Tibial nerve (tissue), 3 donors: ENCODE data around the gene MAST2.

ENCODE experiments used
- POLR2A ChIP-seq, 2 donors: fragments of 450-650 bp; IDR thresholded peaks; one replicate each; pipeline ENCODE4 v1.6.1; 2017; ENCODE audit warnings: antibody characterized with exemption in 2 of 2, mild to moderate bottlenecking in 2 of 2, moderate library complexity in 2 of 2
- TF ChIP-seq, protein P1 (sequence below), 5 experiments: fragments of 200-600 bp in 3 of 5; fragments of 450-650 bp in 2 of 5; sonication (generic) in 3 of 5; IDR thresholded peaks; one replicate each; pipeline ENCODE4 v1.5.1; 2016 to 2019; ENCODE audit warnings: antibody characterized with exemption in 5 of 5, mild to moderate bottlenecking in 3 of 5, moderate library complexity in 2 of 5

DNA sequence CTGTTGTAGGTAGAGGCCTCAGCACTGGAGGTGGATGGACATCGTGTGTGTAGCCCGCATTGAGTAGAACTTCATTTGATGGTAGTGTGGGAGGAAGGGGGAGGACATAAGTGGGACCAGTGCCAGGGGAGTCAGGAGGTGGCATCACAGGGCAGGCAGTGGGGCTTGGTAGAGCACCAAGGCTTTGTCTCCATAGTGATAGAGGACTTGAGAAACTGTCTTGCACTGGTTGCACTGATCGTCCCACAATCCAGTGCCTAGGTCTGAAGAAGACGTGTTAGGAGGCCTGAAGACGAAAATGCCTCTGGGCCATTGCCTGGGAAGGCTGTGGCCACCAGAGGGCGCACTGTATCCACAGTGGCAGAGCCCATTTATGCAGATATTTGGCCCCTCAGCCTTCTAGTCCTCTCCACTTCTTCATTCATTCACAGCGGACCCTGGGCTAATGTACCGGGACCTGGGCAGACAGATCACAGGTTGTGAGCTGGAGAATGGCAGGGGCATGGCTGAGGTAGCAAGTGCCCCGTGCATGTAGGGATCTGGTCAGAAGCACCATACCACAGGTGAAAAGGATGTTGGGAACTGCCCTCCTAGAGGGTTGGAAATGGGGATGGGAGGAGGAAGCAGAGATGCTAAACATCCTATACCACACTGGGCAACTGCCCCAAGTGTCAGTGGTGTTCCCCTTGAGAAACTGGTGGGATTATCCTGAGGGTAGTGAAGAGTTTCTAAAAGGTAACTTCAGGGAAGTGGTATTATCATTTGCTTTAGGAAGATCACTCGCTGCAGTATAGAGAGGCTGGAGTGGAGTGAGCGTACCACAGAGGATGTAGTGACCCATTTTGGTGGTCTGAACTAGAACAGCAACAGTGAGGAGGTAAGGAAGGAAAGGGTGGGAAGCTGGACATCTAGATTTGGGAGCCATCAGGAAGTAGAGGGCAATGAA lies 233.8 kb downstream of the MAST2 start:
- TF ChIP-seq, protein P1, sequence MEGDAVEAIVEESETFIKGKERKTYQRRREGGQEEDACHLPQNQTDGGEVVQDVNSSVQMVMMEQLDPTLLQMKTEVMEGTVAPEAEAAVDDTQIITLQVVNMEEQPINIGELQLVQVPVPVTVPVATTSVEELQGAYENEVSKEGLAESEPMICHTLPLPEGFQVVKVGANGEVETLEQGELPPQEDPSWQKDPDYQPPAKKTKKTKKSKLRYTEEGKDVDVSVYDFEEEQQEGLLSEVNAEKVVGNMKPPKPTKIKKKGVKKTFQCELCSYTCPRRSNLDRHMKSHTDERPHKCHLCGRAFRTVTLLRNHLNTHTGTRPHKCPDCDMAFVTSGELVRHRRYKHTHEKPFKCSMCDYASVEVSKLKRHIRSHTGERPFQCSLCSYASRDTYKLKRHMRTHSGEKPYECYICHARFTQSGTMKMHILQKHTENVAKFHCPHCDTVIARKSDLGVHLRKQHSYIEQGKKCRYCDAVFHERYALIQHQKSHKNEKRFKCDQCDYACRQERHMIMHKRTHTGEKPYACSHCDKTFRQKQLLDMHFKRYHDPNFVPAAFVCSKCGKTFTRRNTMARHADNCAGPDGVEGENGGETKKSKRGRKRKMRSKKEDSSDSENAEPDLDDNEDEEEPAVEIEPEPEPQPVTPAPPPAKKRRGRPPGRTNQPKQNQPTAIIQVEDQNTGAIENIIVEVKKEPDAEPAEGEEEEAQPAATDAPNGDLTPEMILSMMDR (IDR thresholded peaks at IDR 0.05): peak; percentile 94 to 97 (median 96)
- no peak for TF ChIP-seq POLR2A (IDR thresholded peaks at IDR 0.05)
